SK-N-MC (cell line): ENCODE measurements around the gene GRID2.

Source experiments
- DNase-seq: peaks from one replicate; pipeline ENCODE4 v3.0.0-alpha.2; 2011; ENCODE audit warnings: low read depth, low spot score
- H3K27ac ChIP-seq: fragments of 200-600 bp; sonication (generic); 2 replicates; pipeline ENCODE4 v1.5.1; 2016; ENCODE audit warnings: mixed run types
- H3K36me3 ChIP-seq: fragments of 200-600 bp; sonication (generic); 2 replicates; pipeline ENCODE4 v1.6.1; 2017; ENCODE audit warnings: antibody characterized with exemption, low read length, mixed read lengths; ENCODE audit not compliant: insufficient read depth
- H3K4me3 ChIP-seq: fragments of 200-600 bp; sonication (generic); 2 replicates; pipeline ENCODE4 v1.5.1; 2016
- H3K9ac ChIP-seq: fragments of 200-600 bp; sonication (generic); 2 replicates; pipeline ENCODE4 v1.8.0; 2017; ENCODE audit warnings: mixed run types, mixed read lengths; ENCODE audit not compliant: insufficient read length
- H3K9me3 ChIP-seq: fragments of 200-600 bp; sonication (generic); 2 replicates; pipeline ENCODE4 v1.6.1; 2017; ENCODE audit warnings: low read depth, mild to moderate bottlenecking, antibody characterized with exemption, low read length, moderate library complexity, mixed read lengths
- EZH2 ChIP-seq: fragments of 200-600 bp; sonication (generic); IDR thresholded peaks from one replicate; pipeline ENCODE4 v1.6.1; 2017; ENCODE audit warnings: antibody characterized with exemption
- FOXP2 ChIP-seq: optimal IDR thresholded peaks from 2 replicates; pipeline ENCODE3; 2011; ENCODE audit warnings: mild to moderate bottlenecking, moderate library complexity; ENCODE audit not compliant: insufficient read depth; ENCODE audit errors: extremely low read length, control extremely low read depth
- POLR2AphosphoS5 ChIP-seq: IDR thresholded peaks from 2 replicates; pipeline ENCODE4 v1.6.1; 2012; ENCODE audit warnings: mild to moderate bottlenecking, low read depth, low read length, borderline replicate concordance

The GRID2 gene

GRCh38 chr4:93183576-93183975, 879.8 kb downstream of the GRID2 start:
- no peaks in the 10 kb centered on the region for H3K36me3 ChIP-seq
- H3K9ac ChIP-seq, result no peak overlapping the region
- peak overlapping the region; percentile 19 for H3K4me3 ChIP-seq
- TF ChIP-seq EZH2, result no peak
- no peak for TF ChIP-seq POLR2AphosphoS5
- no peak for TF ChIP-seq FOXP2
- H3K9me3 ChIP-seq, result no peaks in the 10 kb centered on the region
- no peak for DNase-seq
- peak overlapping the region; percentile 73 for H3K27ac ChIP-seq

GRCh38 chr4:93184053-93184452, 880.3 kb downstream of the GRID2 start:
- Histone ChIP-seq H3K36me3 (no peaks in the 10 kb centered on the region), H3K9me3 (no peaks in the 10 kb centered on the region), H3K4me3 (no peak overlapping the region; the same call in 1 of the 2 replicates), H3K9ac (no peak overlapping the region), H3K27ac (peak overlapping the region; percentile 73)
- no peak for TF ChIP-seq FOXP2
- TF ChIP-seq POLR2AphosphoS5, result no peak
- TF ChIP-seq EZH2, result no peak
- peak; percentile 42 for DNase-seq

GRCh38 chr4:93186846-93187245, 883.1 kb downstream of the GRID2 start:
- DNase-seq, result no peak
- Histone ChIP-seq H3K36me3 (no peaks in the 10 kb centered on the region), H3K9me3 (no peaks in the 10 kb centered on the region), H3K9ac (no peak overlapping the region), H3K4me3 (no peak overlapping the region), H3K27ac (no peak overlapping the region)
- TF ChIP-seq FOXP2 (no peak), POLR2AphosphoS5 (no peak), EZH2 (no peak)

- Histone ChIP-seq H3K9ac (no peak overlapping the region), H3K9me3 (no peaks in the 10 kb centered on the region), H3K27ac (no peak overlapping the region), H3K4me3 (no peak overlapping the region), H3K36me3 (no peaks in the 10 kb centered on the region)
- no peak for DNase-seq
- no peak for TF ChIP-seq FOXP2
- TF ChIP-seq EZH2, result no peak
- no peak for TF ChIP-seq POLR2AphosphoS5
These were observed 883.7 kb downstream of the GRID2 start for GRCh38 chr4:93187466-93187865.

- no peaks in the 10 kb centered on the region for H3K36me3 ChIP-seq
- no peak for DNase-seq
- H3K9ac ChIP-seq, result no peak overlapping the region
- H3K9me3 ChIP-seq, result no peaks in the 10 kb centered on the region
- no peak for TF ChIP-seq POLR2AphosphoS5
- no peak overlapping the region for H3K27ac ChIP-seq
- H3K4me3 ChIP-seq, result no peak overlapping the region
These were observed 884.1 kb downstream of the GRID2 start for GRCh38 chr4:93187892-93188291.

GRCh38 chr4:93199492-93199891, 895.7 kb downstream of the GRID2 start:
- H3K27ac ChIP-seq, result no peak overlapping the region
- TF ChIP-seq EZH2 (no peak), FOXP2 (no peak), POLR2AphosphoS5 (no peak)
- 0 out of 2 replicates have a peak overlapping the region, but pooled peaks have one; percentile 10 for H3K4me3 ChIP-seq
- DNase-seq, result peak; percentile 52
- H3K9me3 ChIP-seq, result no peaks in the 10 kb centered on the region
- no peak overlapping the region for H3K9ac ChIP-seq
- H3K36me3 ChIP-seq, result no peaks in the 10 kb centered on the region

- Histone ChIP-seq H3K27ac (no peak overlapping the region), H3K36me3 (no peaks in the 10 kb centered on the region), H3K4me3 (no peak overlapping the region), H3K9ac (no peak overlapping the region), H3K9me3 (no peaks in the 10 kb centered on the region)
- DNase-seq, result no peak
- TF ChIP-seq EZH2, result no peak
- TF ChIP-seq FOXP2, result no peak
- TF ChIP-seq POLR2AphosphoS5, result no peak
These were observed 897.8 kb downstream of the GRID2 start for GRCh38 chr4:93201471-93202096.

GRCh38 chr4:93203708-93204107, 899.9 kb downstream of the GRID2 start:
- DNase-seq, result no peak
- no peak for TF ChIP-seq EZH2
- TF ChIP-seq FOXP2, result no peak
- TF ChIP-seq POLR2AphosphoS5, result no peak
- Histone ChIP-seq H3K9ac (no peak overlapping the region), H3K9me3 (no peaks in the 10 kb centered on the region), H3K4me3 (no peak overlapping the region), H3K36me3 (no peaks in the 10 kb centered on the region), H3K27ac (no peak overlapping the region)

- DNase-seq, result no peak
- H3K27ac ChIP-seq, result no peak overlapping the region
- TF ChIP-seq FOXP2 (no peak), EZH2 (no peak), POLR2AphosphoS5 (no peak)
- H3K36me3 ChIP-seq, result no peaks in the 10 kb centered on the region
- H3K4me3 ChIP-seq, result no peak overlapping the region
- H3K9me3 ChIP-seq, result no peaks in the 10 kb centered on the region
- H3K9ac ChIP-seq, result no peak overlapping the region
These were observed 908.5 kb downstream of the GRID2 start for GRCh38 chr4:93212250-93212649.
